Ovary (tissue), 3 donors: Measurements from ENCODE around the gene SLFN12.

Source experiments
- EP300 ChIP-seq: sonication (generic); formaldehyde crosslinking; IDR thresholded peaks from one replicate; pipeline ENCODE4 v1.6.1; 2017; ENCODE audit warnings: antibody characterized with exemption
- POLR2A ChIP-seq: fragments of 450-650 bp; IDR thresholded peaks from one replicate; pipeline ENCODE4 v1.6.1; 2017; ENCODE audit warnings: antibody characterized with exemption, mild to moderate bottlenecking, moderate library complexity
- TF ChIP-seq, protein P1 (sequence below), 3 donors: fragments of 450-650 bp in 2 of 3; fragments of 200-600 bp in 1 of 3; IDR thresholded peaks; one replicate each; pipeline versions ENCODE4 v1.5.1 to v1.8.0; 2016 to 2022; ENCODE audit warnings: antibody characterized with exemption in 3 of 3, mild to moderate bottlenecking in 1 of 3
- donor health status: DM: no; HTN: no; CAD: no.

DNA sequence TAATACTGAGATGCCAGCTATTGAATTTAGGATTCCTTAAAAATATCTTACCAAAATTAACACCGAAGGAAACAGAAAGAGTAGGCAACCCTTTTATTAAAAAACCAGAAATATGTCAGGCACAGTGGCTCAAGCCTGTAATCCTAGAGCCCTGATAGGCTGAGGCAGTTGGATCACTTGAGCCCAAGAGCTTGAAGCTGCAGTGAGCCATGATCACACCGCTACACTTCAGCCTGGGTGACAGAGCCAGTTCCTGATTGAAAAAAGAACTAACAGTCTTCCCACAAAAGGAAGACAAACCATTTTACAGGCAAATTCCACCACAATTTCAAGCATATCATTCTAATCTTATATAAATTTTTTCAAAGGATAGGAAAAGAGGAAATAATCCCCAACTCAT lies 15.6 kb downstream of the SLFN12 start:
- TF ChIP-seq, protein P1, sequence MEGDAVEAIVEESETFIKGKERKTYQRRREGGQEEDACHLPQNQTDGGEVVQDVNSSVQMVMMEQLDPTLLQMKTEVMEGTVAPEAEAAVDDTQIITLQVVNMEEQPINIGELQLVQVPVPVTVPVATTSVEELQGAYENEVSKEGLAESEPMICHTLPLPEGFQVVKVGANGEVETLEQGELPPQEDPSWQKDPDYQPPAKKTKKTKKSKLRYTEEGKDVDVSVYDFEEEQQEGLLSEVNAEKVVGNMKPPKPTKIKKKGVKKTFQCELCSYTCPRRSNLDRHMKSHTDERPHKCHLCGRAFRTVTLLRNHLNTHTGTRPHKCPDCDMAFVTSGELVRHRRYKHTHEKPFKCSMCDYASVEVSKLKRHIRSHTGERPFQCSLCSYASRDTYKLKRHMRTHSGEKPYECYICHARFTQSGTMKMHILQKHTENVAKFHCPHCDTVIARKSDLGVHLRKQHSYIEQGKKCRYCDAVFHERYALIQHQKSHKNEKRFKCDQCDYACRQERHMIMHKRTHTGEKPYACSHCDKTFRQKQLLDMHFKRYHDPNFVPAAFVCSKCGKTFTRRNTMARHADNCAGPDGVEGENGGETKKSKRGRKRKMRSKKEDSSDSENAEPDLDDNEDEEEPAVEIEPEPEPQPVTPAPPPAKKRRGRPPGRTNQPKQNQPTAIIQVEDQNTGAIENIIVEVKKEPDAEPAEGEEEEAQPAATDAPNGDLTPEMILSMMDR (IDR thresholded peaks at IDR 0.05) = no peak
- TF ChIP-seq POLR2A (no peak), EP300 (no peak)
